ENCODE data around the gene TNRC6C.

GRCh38 chr17:77909236-77909635 is 49.3 kb upstream of the TNRC6C start:
- TF ChIP-seq CTCF (IDR thresholded peaks at IDR 0.05 in 4 of 5, conservative IDR thresholded peaks at IDR 0.05 in 1 of 5), result no peak
- TF ChIP-seq POLR2A (IDR thresholded peaks at IDR 0.05), result no peak
